GM06990 (cell line): ENCODE results near the gene GNG7.
A peak's percentile ranks its signal among the peaks of the same experiment; 100 is the strongest.

Source experiments
- DNase-seq: peaks from one replicate; pipeline ENCODE4 v3.0.0-alpha.2; 2011; ENCODE audit not compliant: insufficient read length; ENCODE audit errors: extremely low read depth
- H3K27me3 ChIP-seq: replicated peaks from 2 replicates; pipeline ENCODE4 v1.6.0; 2011; ENCODE audit warnings: low read length; ENCODE audit not compliant: control insufficient read depth, insufficient read depth
- H3K36me3 ChIP-seq: 2 replicates; pipeline ENCODE4 v1.5.1; 2011; ENCODE audit warnings: low read length; ENCODE audit not compliant: control insufficient read depth, insufficient read depth
- H3K4me3 ChIP-seq: replicated peaks from 2 replicates; pipeline ENCODE4 v1.5.1; 2011; ENCODE audit warnings: low read depth, mild to moderate bottlenecking, control low read depth, low read length
- TF ChIP-seq, protein P1 (sequence below): IDR thresholded peaks from 2 replicates; pipeline ENCODE4 v1.5.1; 2011; ENCODE audit warnings: low read length, control low read depth, mild to moderate bottlenecking, inconsistent platforms; ENCODE audit not compliant: insufficient read depth, poor library complexity, severe bottlenecking

The GNG7 gene

GRCh38 chr19:2488405-2488941 lies 214.0 kb downstream of the GNG7 start:
- TF ChIP-seq, protein P1, sequence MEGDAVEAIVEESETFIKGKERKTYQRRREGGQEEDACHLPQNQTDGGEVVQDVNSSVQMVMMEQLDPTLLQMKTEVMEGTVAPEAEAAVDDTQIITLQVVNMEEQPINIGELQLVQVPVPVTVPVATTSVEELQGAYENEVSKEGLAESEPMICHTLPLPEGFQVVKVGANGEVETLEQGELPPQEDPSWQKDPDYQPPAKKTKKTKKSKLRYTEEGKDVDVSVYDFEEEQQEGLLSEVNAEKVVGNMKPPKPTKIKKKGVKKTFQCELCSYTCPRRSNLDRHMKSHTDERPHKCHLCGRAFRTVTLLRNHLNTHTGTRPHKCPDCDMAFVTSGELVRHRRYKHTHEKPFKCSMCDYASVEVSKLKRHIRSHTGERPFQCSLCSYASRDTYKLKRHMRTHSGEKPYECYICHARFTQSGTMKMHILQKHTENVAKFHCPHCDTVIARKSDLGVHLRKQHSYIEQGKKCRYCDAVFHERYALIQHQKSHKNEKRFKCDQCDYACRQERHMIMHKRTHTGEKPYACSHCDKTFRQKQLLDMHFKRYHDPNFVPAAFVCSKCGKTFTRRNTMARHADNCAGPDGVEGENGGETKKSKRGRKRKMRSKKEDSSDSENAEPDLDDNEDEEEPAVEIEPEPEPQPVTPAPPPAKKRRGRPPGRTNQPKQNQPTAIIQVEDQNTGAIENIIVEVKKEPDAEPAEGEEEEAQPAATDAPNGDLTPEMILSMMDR, result no peak
- Histone ChIP-seq H3K27me3 (no peaks in the 10 kb centered on the region; the same call in 1 of the 2 replicates), H3K4me3 (peak overlapping the region; percentile 10; the same call in 1 of the 2 replicates), H3K36me3 (no peaks in the 10 kb centered on the region)
- DNase-seq, result no peak

DNA sequence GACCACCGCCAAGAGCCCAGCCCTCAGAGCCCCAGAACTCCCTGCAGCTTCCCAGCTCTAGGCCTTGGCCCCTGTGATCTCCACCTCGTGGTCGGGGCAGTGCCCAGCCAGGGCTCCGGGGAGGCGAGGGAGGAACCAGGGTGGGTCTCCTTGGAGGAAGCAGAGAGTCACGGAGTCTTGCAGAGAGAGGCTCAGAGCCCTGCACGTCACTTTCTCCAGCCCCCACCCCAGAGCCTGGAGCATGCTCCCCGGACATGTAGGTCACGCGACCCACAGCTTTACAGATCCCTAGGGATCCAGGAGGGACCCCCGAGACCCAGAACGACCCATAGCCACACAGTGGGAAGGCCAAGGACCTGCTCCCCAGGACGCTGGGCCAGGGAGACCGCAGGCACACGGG lies 214.7 kb downstream of the GNG7 start:
- H3K36me3 ChIP-seq, result no peaks in the 10 kb centered on the region
- TF ChIP-seq, protein P1, result no peak
- no peaks in the 10 kb centered on the region; the same call in 1 of the 2 replicates for H3K27me3 ChIP-seq
- no peak overlapping the region for H3K4me3 ChIP-seq
- no peak for DNase-seq

- TF ChIP-seq, protein P1, result no peak
- Histone ChIP-seq H3K27me3 (no peaks in the 10 kb centered on the region; the same call in 1 of the 2 replicates), H3K36me3 (no peaks in the 10 kb centered on the region), H3K4me3 (no peak overlapping the region)
- no peak for DNase-seq
Measured at GRCh38 chr19:2487090-2487489, 215.4 kb downstream of the GNG7 start.

DNA sequence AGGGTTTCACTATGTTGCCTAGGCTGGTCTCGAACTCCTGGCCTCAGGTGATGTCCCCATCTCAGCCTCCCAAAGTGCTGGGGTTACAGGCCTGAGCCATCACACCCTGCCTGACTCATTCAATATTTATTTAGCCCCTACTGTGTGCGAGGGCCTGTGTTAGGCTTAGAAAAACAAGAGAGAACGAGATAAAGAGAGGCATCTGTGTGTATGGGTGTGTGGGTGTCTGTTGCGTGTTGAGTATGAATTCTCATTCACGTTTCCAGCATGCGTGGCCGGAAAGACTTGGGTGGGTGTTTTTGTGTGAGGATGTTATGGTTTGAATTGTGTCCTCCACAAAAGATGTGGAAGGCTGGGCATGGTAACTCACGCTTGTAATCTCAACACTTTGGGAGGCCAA lies 217.1 kb downstream of the GNG7 start:
- TF ChIP-seq, protein P1, result no peak
- no peaks in the 10 kb centered on the region; the same call in 1 of the 2 replicates for H3K36me3 ChIP-seq
- H3K4me3 ChIP-seq, result no peak overlapping the region
- H3K27me3 ChIP-seq, result no peaks in the 10 kb centered on the region; the same call in 1 of the 2 replicates
- no peak for DNase-seq

DNA sequence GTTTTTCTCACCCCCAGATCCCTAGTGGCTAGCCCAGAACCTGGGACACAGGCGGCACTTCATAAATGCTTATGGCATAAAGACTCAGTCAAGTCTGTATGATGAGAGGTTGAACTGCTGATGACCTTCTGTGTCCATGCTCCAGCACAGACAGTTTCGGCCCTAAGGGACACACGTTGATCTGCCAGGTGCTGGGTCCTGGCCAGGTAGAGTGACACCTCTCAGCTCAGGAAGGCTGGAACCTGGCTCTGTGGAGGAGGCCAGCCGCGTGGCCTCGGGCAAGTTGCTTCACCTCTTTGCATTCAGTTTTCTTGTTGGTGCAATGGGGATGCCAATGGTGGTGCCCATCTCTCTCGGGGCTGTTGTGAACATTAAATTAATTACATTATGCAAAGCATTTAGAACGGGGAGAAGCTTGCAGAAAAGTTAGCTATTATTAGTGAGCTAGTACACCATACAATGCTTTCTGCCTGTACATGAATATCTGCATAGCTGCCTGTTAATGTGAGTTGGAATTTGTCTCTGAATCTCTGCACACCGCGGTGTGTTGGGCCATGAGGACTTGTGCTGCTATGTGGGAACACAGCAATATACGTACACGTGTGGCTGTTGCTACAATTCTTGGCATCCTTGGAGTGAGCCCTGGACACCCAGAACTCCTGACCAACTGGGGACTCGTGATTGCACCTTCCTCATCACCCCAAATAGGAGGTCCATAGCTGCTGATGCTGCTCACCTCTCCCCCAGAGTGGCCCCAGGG lies 218.1 kb downstream of the GNG7 start:
- no peak overlapping the region for H3K4me3 ChIP-seq
- H3K27me3 ChIP-seq, result no peaks in the 10 kb centered on the region; the same call in 1 of the 2 replicates
- H3K36me3 ChIP-seq, result no peaks in the 10 kb centered on the region; the same call in 1 of the 2 replicates
- TF ChIP-seq, protein P1, result no peak
- DNase-seq, result no peak
